ENCODE measurements around the gene OR2M2. TPM values are rescaled to one million over a fixed set of nuclear protein-coding genes. Genes with fewer than 3 reads are reported as not detected.

The OR2M2 gene
- total and polyA plus RNA-seq, 2 of the 13 experiments (the other 11 are each of a cell fraction or from before 2014, with no cell fraction given): not detected

DNA sequence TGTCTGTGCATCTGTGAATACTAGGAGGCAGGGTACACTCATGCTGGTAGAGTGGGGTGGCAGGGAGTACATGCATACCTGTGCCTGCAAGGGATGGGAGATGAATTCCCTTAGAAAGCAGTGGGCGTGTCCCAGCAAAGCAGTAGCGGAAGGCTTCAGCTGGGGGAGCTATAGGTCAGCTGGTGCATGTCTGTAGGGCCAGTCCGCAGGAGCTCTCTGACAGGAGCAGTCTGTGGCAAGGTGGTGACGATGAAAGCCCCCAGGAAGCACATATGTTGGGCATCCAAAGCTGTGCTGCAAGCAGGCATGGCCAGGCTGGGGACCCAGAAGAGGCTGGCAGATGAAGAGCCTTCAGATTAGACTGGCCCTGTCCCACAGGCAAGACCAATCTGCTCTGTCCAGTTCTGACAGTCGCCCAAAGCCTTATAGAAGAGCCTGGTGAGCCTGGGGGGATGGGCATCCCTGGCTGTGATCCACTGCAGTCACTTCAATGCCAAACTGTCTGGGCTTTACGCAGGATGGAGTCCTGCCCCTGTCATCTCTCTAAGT lies 54.8 kb downstream of the OR2M2 start (continued):
- TF ChIP-seq, protein P1, sequence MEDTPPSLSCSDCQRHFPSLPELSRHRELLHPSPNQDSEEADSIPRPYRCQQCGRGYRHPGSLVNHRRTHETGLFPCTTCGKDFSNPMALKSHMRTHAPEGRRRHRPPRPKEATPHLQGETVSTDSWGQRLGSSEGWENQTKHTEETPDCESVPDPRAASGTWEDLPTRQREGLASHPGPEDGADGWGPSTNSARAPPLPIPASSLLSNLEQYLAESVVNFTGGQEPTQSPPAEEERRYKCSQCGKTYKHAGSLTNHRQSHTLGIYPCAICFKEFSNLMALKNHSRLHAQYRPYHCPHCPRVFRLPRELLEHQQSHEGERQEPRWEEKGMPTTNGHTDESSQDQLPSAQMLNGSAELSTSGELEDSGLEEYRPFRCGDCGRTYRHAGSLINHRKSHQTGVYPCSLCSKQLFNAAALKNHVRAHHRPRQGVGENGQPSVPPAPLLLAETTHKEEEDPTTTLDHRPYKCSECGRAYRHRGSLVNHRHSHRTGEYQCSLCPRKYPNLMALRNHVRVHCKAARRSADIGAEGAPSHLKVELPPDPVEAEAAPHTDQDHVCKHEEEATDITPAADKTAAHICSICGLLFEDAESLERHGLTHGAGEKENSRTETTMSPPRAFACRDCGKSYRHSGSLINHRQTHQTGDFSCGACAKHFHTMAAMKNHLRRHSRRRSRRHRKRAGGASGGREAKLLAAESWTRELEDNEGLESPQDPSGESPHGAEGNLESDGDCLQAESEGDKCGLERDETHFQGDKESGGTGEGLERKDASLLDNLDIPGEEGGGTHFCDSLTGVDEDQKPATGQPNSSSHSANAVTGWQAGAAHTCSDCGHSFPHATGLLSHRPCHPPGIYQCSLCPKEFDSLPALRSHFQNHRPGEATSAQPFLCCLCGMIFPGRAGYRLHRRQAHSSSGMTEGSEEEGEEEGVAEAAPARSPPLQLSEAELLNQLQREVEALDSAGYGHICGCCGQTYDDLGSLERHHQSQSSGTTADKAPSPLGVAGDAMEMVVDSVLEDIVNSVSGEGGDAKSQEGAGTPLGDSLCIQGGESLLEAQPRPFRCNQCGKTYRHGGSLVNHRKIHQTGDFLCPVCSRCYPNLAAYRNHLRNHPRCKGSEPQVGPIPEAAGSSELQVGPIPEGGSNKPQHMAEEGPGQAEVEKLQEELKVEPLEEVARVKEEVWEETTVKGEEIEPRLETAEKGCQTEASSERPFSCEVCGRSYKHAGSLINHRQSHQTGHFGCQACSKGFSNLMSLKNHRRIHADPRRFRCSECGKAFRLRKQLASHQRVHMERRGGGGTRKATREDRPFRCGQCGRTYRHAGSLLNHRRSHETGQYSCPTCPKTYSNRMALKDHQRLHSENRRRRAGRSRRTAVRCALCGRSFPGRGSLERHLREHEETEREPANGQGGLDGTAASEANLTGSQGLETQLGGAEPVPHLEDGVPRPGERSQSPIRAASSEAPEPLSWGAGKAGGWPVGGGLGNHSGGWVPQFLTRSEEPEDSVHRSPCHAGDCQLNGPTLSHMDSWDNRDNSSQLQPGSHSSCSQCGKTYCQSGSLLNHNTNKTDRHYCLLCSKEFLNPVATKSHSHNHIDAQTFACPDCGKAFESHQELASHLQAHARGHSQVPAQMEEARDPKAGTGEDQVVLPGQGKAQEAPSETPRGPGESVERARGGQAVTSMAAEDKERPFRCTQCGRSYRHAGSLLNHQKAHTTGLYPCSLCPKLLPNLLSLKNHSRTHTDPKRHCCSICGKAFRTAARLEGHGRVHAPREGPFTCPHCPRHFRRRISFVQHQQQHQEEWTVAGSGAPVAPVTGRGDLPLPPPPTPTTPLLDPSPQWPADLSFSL (CRISPR knock-in tag; IDR thresholded peaks at IDR 0.05): no peak
- no peak for TF ChIP-seq FOSL2 (CRISPR knock-in tag; IDR thresholded peaks at IDR 0.05)

Other genes starting within 250 kb of the OR2M2 start
- gene OR2AJ1, start 249.9 kb upstream of the OR2M2 start, total RNA-seq (2016; rRNA removed; fragmentation: Illumina TruSeq; extraction: Trizol): not detected in 2 replicates
- not detected in 2 replicates for gene OR2AJ1, start 249.9 kb upstream of the OR2M2 start, polyA plus RNA-seq (2011; rRNA removed)
- gene OR2L8, start 226.0 kb upstream of the OR2M2 start, total RNA-seq (2016; rRNA removed; fragmentation: Illumina TruSeq; extraction: Trizol): not detected in 2 replicates
- gene OR2L8, start 226.0 kb upstream of the OR2M2 start, polyA plus RNA-seq (2011; rRNA removed): not detected in 2 replicates
- not detected in 2 replicates for gene OR2AK2, start 209.6 kb upstream of the OR2M2 start, total RNA-seq (2016; rRNA removed; fragmentation: Illumina TruSeq; extraction: Trizol)
- not detected in 2 replicates for gene OR2AK2, start 209.6 kb upstream of the OR2M2 start, polyA plus RNA-seq (2011; rRNA removed)
- gene OR2L5, start 161.2 kb upstream of the OR2M2 start, total RNA-seq (2016; rRNA removed; fragmentation: Illumina TruSeq; extraction: Trizol): not detected in 2 replicates
- gene OR2L5, start 161.2 kb upstream of the OR2M2 start, polyA plus RNA-seq (2011; rRNA removed): not detected in 2 replicates
- gene OR2L2, start 144.8 kb upstream of the OR2M2 start, total RNA-seq (2016; rRNA removed; fragmentation: Illumina TruSeq; extraction: Trizol): not detected in 2 replicates
- gene OR2L2, start 144.8 kb upstream of the OR2M2 start, polyA plus RNA-seq (2011; rRNA removed): not detected in 2 replicates
- not detected in 2 replicates for gene OR2L3, start 128.0 kb upstream of the OR2M2 start, total RNA-seq (2016; rRNA removed; fragmentation: Illumina TruSeq; extraction: Trizol)
- gene OR2L3, start 128.0 kb upstream of the OR2M2 start, polyA plus RNA-seq (2011; rRNA removed): not detected in 2 replicates
- gene OR2L13, start 79.6 kb upstream of the OR2M2 start, total RNA-seq (2016; rRNA removed; fragmentation: Illumina TruSeq; extraction: Trizol): not detected in 2 replicates
- not detected in 2 replicates for gene OR2L13, start 79.6 kb upstream of the OR2M2 start, polyA plus RNA-seq (2011; rRNA removed)
- gene OR2M5, start 29.7 kb upstream of the OR2M2 start, total RNA-seq (2016; rRNA removed; fragmentation: Illumina TruSeq; extraction: Trizol): not detected in 2 replicates
- gene OR2M5, start 29.7 kb upstream of the OR2M2 start, polyA plus RNA-seq (2011; rRNA removed): not detected in 2 replicates
- gene OR2M3, start 22.4 kb downstream of the OR2M2 start, total RNA-seq (2016; rRNA removed; fragmentation: Illumina TruSeq; extraction: Trizol): not detected in 2 replicates
- not detected in 2 replicates for gene OR2M3, start 22.4 kb downstream of the OR2M2 start, polyA plus RNA-seq (2011; rRNA removed)
- gene OR2M4, start 56.6 kb downstream of the OR2M2 start, total RNA-seq (2016; rRNA removed; fragmentation: Illumina TruSeq; extraction: Trizol): not detected in 2 replicates
- gene OR2M4, start 56.6 kb downstream of the OR2M2 start, polyA plus RNA-seq (2011; rRNA removed): not detected in 2 replicates
- not detected in 2 replicates for gene OR2T33, start 103.2 kb downstream of the OR2M2 start, total RNA-seq (2016; rRNA removed; fragmentation: Illumina TruSeq; extraction: Trizol)
- not detected in 2 replicates for gene OR2T33, start 103.2 kb downstream of the OR2M2 start, polyA plus RNA-seq (2011; rRNA removed)
- not detected in 2 replicates for gene OR2T12, start 128.6 kb downstream of the OR2M2 start, total RNA-seq (2016; rRNA removed; fragmentation: Illumina TruSeq; extraction: Trizol)
- not detected in 2 replicates for gene OR2T12, start 128.6 kb downstream of the OR2M2 start, polyA plus RNA-seq (2011; rRNA removed)
- not detected in 2 replicates for gene OR2M7, start 149.7 kb downstream of the OR2M2 start, total RNA-seq (2016; rRNA removed; fragmentation: Illumina TruSeq; extraction: Trizol)
- gene OR2M7, start 149.7 kb downstream of the OR2M2 start, polyA plus RNA-seq (2011; rRNA removed): not detected in 2 replicates
- not detected in 2 replicates for gene OR14C36, start 174.0 kb downstream of the OR2M2 start, total RNA-seq (2016; rRNA removed; fragmentation: Illumina TruSeq; extraction: Trizol)
- not detected in 2 replicates for gene OR14C36, start 174.0 kb downstream of the OR2M2 start, polyA plus RNA-seq (2011; rRNA removed)
- gene OR2T4, start 186.8 kb downstream of the OR2M2 start, total RNA-seq (2016; rRNA removed; fragmentation: Illumina TruSeq; extraction: Trizol): not detected in 2 replicates
- not detected in 2 replicates for gene OR2T4, start 186.8 kb downstream of the OR2M2 start, polyA plus RNA-seq (2011; rRNA removed)
- gene OR2T6, start 200.9 kb downstream of the OR2M2 start, total RNA-seq (2016; rRNA removed; fragmentation: Illumina TruSeq; extraction: Trizol): not detected in 2 replicates
- not detected in 2 replicates for gene OR2T6, start 200.9 kb downstream of the OR2M2 start, polyA plus RNA-seq (2011; rRNA removed)
- gene OR2T1, start 228.2 kb downstream of the OR2M2 start, total RNA-seq (2016; rRNA removed; fragmentation: Illumina TruSeq; extraction: Trizol): not detected in 2 replicates
- gene OR2T1, start 228.2 kb downstream of the OR2M2 start, polyA plus RNA-seq (2011; rRNA removed): not detected in 2 replicates

Measured in HepG2 (cell line).